ENCODE results near the gene ST6GALNAC4. TPM values are rescaled to one million over a fixed set of nuclear protein-coding genes. Genes with fewer than 3 reads are reported as not detected.
"Not testable (repeated sequence)": the region's sequence is repeated elsewhere in the genome, so short reads cannot be mapped to it uniquely, and the experiment has no call there.

Gene ST6GALNAC4
- total RNA-seq, 1 donor from 2014 or later = 5.5 TPM

- no peak overlapping the region for H3K27ac Mint-ChIP-seq
- H3K36me3 ChIP-seq = no peaks in the 10 kb centered on the region
- TF ChIP-seq EZH2 (IDR thresholded peaks at IDR 0.05) (no peak), EZH2phosphoT487 (IDR thresholded peaks at IDR 0.05) (no peak), CTCF (IDR thresholded peaks at IDR 0.05) (no peak)
Observed at GRCh38 chr9:127870887-127871286, 46.0 kb downstream of the ST6GALNAC4 start.

DNA sequence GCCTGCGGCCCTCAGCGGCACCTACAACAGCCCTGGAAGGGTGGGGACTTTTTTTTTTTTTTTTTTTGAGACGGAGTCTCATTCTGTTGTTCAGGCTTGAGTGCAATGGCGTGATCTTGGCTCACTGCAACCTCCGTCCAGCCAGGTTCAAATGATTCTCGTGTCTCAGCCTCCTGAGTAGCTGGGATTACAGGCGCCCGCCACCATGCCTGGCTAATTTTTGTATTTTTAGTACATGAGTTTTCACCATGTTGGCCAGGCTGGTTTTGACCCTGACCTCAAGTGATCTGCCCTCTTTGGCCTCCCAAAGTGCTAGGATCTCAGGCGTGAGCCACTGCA is 46.7 kb downstream of the ST6GALNAC4 start:
- not testable (repeated sequence) for H3K4me3 ChIP-seq; H3K9ac ChIP-seq; H3K9me3 Mint-ChIP-seq; H3K4me1 ChIP-seq; DNase-seq (ENCODE audit: low spot score); H3K27me3 ChIP-seq; H3K36me3 ChIP-seq; H3K4me3 Mint-ChIP-seq; H3K27ac Mint-ChIP-seq; H3K9me3 ChIP-seq (ENCODE audit: low read depth); H4K20me1 ChIP-seq (ENCODE audit: low read depth); H3K79me2 ChIP-seq (ENCODE audit: low read depth); H3K36me3 Mint-ChIP-seq; H3K27me3 Mint-ChIP-seq (ENCODE audit: insufficient read depth, low read depth); H3F3A ChIP-seq (ENCODE audit: low read depth); H3K27ac ChIP-seq; H2AFZ ChIP-seq (replicated peaks); H3K4me2 ChIP-seq
- peaks cover 54% of the 10 kb centered on the region for H3K4me1 Mint-ChIP-seq

More at GRCh38 chr9:127870887-127871286, 46.0 kb downstream of the ST6GALNAC4 start:
- Histone ChIP-seq H3K27me3 (no peaks in the 10 kb centered on the region), H3K79me2 (ENCODE audit: low read depth) (no peaks in the 10 kb centered on the region), H3K9ac (no peak overlapping the region), H3K27ac (no peak overlapping the region), H3F3A (ENCODE audit: low read depth) (no peaks in the 10 kb centered on the region), H3K9me3 (ENCODE audit: low read depth) (no peaks in the 10 kb centered on the region), H3K4me2 (no peak overlapping the region), H4K20me1 (ENCODE audit: low read depth) (no peaks in the 10 kb centered on the region), H2AFZ (replicated peaks) (no peak overlapping the region), H3K4me3 (no peak overlapping the region), H3K4me1 (no peaks in the 10 kb centered on the region)
- H3K27me3 Mint-ChIP-seq (ENCODE audit: insufficient read depth, low read depth) = peaks cover 10% of the 10 kb centered on the region
- no peaks in the 10 kb centered on the region for H3K9me3 Mint-ChIP-seq
- H3K36me3 Mint-ChIP-seq = peaks cover under 1% of the 10 kb centered on the region
- no peak overlapping the region for H3K4me3 Mint-ChIP-seq
- DNase-seq (ENCODE audit: low spot score) = no peak
- peaks cover 54% of the 10 kb centered on the region for H3K4me1 Mint-ChIP-seq

GRCh38 chr9:127869310-127870152 is 47.3 kb downstream of the ST6GALNAC4 start:
- no peak overlapping the region for H3K27ac ChIP-seq
- H3K27ac Mint-ChIP-seq = no peak overlapping the region
- no peaks in the 10 kb centered on the region for H3F3A ChIP-seq (ENCODE audit: low read depth)
- H3K9ac ChIP-seq = no peak overlapping the region
- no peak overlapping the region for H3K4me3 Mint-ChIP-seq
- no peaks in the 10 kb centered on the region for H3K79me2 ChIP-seq (ENCODE audit: low read depth)
- no peaks in the 10 kb centered on the region for H3K36me3 ChIP-seq
- no peaks in the 10 kb centered on the region for H3K4me1 ChIP-seq
- no peaks in the 10 kb centered on the region for H3K9me3 Mint-ChIP-seq
- no peaks in the 10 kb centered on the region for H3K27me3 ChIP-seq
- no peak overlapping the region for H3K4me2 ChIP-seq
- H4K20me1 ChIP-seq (ENCODE audit: low read depth) = no peaks in the 10 kb centered on the region
- H3K36me3 Mint-ChIP-seq = peaks cover 3% of the 10 kb centered on the region
- no peak overlapping the region for H2AFZ ChIP-seq (replicated peaks)
- peak; percentile 88 for TF ChIP-seq CTCF (IDR thresholded peaks at IDR 0.05)
- no peak for TF ChIP-seq EZH2phosphoT487 (IDR thresholded peaks at IDR 0.05)
- peaks cover 51% of the 10 kb centered on the region for H3K4me1 Mint-ChIP-seq
- peak; percentile 93 for DNase-seq (ENCODE audit: low spot score)
- no peaks in the 10 kb centered on the region for H3K9me3 ChIP-seq (ENCODE audit: low read depth)
- H3K27me3 Mint-ChIP-seq (ENCODE audit: insufficient read depth, low read depth) = peaks cover 8% of the 10 kb centered on the region
- no peak overlapping the region for H3K4me3 ChIP-seq

- H3K4me3 Mint-ChIP-seq = no peak overlapping the region
- Histone ChIP-seq H3K4me2 (no peak overlapping the region), H3K4me3 (no peak overlapping the region), H3K36me3 (no peaks in the 10 kb centered on the region), H3F3A (ENCODE audit: low read depth) (no peaks in the 10 kb centered on the region), H3K9me3 (ENCODE audit: low read depth) (no peaks in the 10 kb centered on the region), H3K79me2 (ENCODE audit: low read depth) (no peaks in the 10 kb centered on the region), H3K27ac (no peak overlapping the region), H2AFZ (replicated peaks) (no peak overlapping the region), H3K9ac (no peak overlapping the region), H3K4me1 (no peaks in the 10 kb centered on the region), H3K27me3 (no peaks in the 10 kb centered on the region), H4K20me1 (ENCODE audit: low read depth) (no peaks in the 10 kb centered on the region)
- peaks cover 43% of the 10 kb centered on the region for H3K4me1 Mint-ChIP-seq
- TF ChIP-seq EZH2phosphoT487 (IDR thresholded peaks at IDR 0.05) (no peak), EZH2 (IDR thresholded peaks at IDR 0.05) (no peak), CTCF (IDR thresholded peaks at IDR 0.05) (no peak)
- H3K27me3 Mint-ChIP-seq (ENCODE audit: insufficient read depth, low read depth) = peaks cover 8% of the 10 kb centered on the region
- peaks cover 3% of the 10 kb centered on the region for H3K36me3 Mint-ChIP-seq
- H3K9me3 Mint-ChIP-seq = no peaks in the 10 kb centered on the region
- H3K27ac Mint-ChIP-seq = no peak overlapping the region
- DNase-seq (ENCODE audit: low spot score) = no peak
Observed at GRCh38 chr9:127868278-127868902, 48.5 kb downstream of the ST6GALNAC4 start.
